Kidney (tissue), 14 donors: ENCODE data around the gene LAMB2. TPM values are rescaled to one million over a fixed set of nuclear protein-coding genes. Genes with fewer than 3 reads are reported as not detected.

Experiments used
- DNase-seq, 5 donors: peaks; one replicate each; pipeline ENCODE4 v3.0.0-alpha.2; 2013 to 2020
- FAIRE-seq: peaks from 2 replicates; lab custom pipeline; 2012; peaks lifted over from hg19 to GRCh38; lab: Jason Lieb, UNC
- H3K27ac ChIP-seq, 2 donors: one replicate each; pipeline ENCODE4 v1.7.0; 2013; ENCODE audit warnings: low read depth in 2 of 2, low read length in 2 of 2, inconsistent platforms in 1 of 2
- H3K27me3 ChIP-seq: one replicate; pipeline ENCODE4 v1.7.1; 2013; ENCODE audit warnings: low read length, inconsistent platforms; ENCODE audit not compliant: control insufficient read depth, insufficient read depth
- H3K36me3 ChIP-seq, 3 donors: one replicate each; pipeline versions ENCODE4 v1.7.0 to v1.7.1; 2013; ENCODE audit warnings: low read length in 3 of 3, control low read depth in 1 of 3, inconsistent platforms in 1 of 3; ENCODE audit not compliant: insufficient read depth in 3 of 3, control insufficient read depth in 2 of 3
- H3K4me1 ChIP-seq, 3 donors: one replicate each; pipeline versions ENCODE4 v1.7.0 to v1.7.1; 2013; ENCODE audit warnings: low read length in 3 of 3, inconsistent platforms in 1 of 3, low read depth in 1 of 3; ENCODE audit not compliant: control insufficient read depth in 2 of 3, insufficient read depth in 2 of 3
- H3K4me3 ChIP-seq, 3 donors: one replicate each; pipeline versions ENCODE4 v1.7.0 to v1.8.1; 2013; ENCODE audit warnings: low read length in 3 of 3, control low read depth in 1 of 3, inconsistent platforms in 1 of 3
- H3K9ac ChIP-seq, 3 donors: one replicate each; pipeline versions ENCODE4 v1.7.0 to v1.7.1; 2013; ENCODE audit warnings: low read length in 3 of 3, control low read depth in 1 of 3, inconsistent platforms in 1 of 3
- H3K9me3 ChIP-seq, 3 donors: one replicate each; pipeline versions ENCODE4 v1.7.0 to v1.7.1; 2013; ENCODE audit warnings: low read length in 3 of 3, control low read depth in 1 of 3, inconsistent platforms in 1 of 3; ENCODE audit not compliant: control insufficient read depth in 2 of 3, insufficient read depth in 1 of 3
- CTCF ChIP-seq: IDR thresholded peaks from 3 replicates; pipeline ENCODE4 v1.5.1; 2012; ENCODE audit warnings: mild to moderate bottlenecking, moderate library complexity, borderline replicate concordance; ENCODE audit not compliant: insufficient read depth; ENCODE audit errors: extremely low read depth
- intact Hi-C: fragments of 100-400 bp; cut with DNase I; formaldehyde crosslinking; loops from one replicate; pipeline ENCODE4 v1.11.1; 2022
- polyA plus RNA-seq: library from polyadenylated mRNA; stranded (reverse); fragments of 350-450 nt; fragmentation: Illumina TruSeq; extraction: RNeasy Lipid Tissue Mini Kit (QIAGEN cat#74804); gene quantifications from one replicate; pipeline ENCODE4 v1.2.3, GENCODE V29; 2014; ENCODE audit warnings: low read depth, low replicate concordance; ENCODE audit not compliant: insufficient read depth
- total RNA-seq: library from RNA; stranded (reverse); fragmentation: NEBNext Ultra II Directional; extraction: Animal tissue kit (Norgen Biotek cat#: 25700); gene quantifications from one replicate; pipeline ENCODE4 v1.2.1, GENCODE V29; 2021
- donor health status: control.
- donor health status: control.
- donor health status: control.
- donor health status: control.
- donor health status: control.
- donor health status: DM: yes; HTN: yes; CAD: no.
- donor health status: Normal renal cell carcinoma (clear cell type).

The LAMB2 gene
- total and polyA plus RNA-seq, 2 donors from 2014 or later, result 444 to 460 TPM

- DNase-seq, result peak; percentile 88 to 96 (median 93)
- peak overlapping the region; percentile 92 to 95 for H3K27ac ChIP-seq
- H3K36me3 ChIP-seq, result peaks cover 0 to 24% (median 9%) of the 10 kb centered on the region in 3 donors
- H3K4me3 ChIP-seq, result peak overlapping the region; percentile 86 to 95 (median 89)
- peaks cover 2 to 26% (median 19%) of the 10 kb centered on the region in 3 donors for H3K4me1 ChIP-seq
- no peak for FAIRE-seq
- TF ChIP-seq CTCF, result no peak
- no peaks in the 10 kb centered on the region for H3K9me3 ChIP-seq
- peak overlapping the region; percentile 64 to 74 (median 72) for H3K9ac ChIP-seq
- intact Hi-C loops, result no loop called here
- H3K27me3 ChIP-seq, result no peaks in the 10 kb centered on the region
These were observed 539 bp upstream of the LAMB2 start for GRCh38 chr3:49133226-49133951.

- DNase-seq (no peak), FAIRE-seq (no peak)
- Histone ChIP-seq H3K4me3 (peak overlapping the region; percentile 86 to 95 (median 89)), H3K36me3 (peaks cover 0 to 29% (median 11%) of the 10 kb centered on the region in 3 donors), H3K9me3 (no peaks in the 10 kb centered on the region), H3K27ac (peak overlapping the region; percentile 92 to 95), H3K9ac (peak overlapping the region; percentile 64 to 97 (median 88)), H3K4me1 (peaks cover 2 to 26% (median 19%) of the 10 kb centered on the region in 3 donors), H3K27me3 (no peaks in the 10 kb centered on the region)
- TF ChIP-seq CTCF, result no peak
- intact Hi-C loops, result no loop called here
These were observed 795 bp downstream of the LAMB2 start for GRCh38 chr3:49132073-49132436.

GRCh38 chr3:49131576-49131975 is 1.3 kb downstream of the LAMB2 start:
- FAIRE-seq (no peak), DNase-seq (no peak)
- H3K27ac ChIP-seq, result peak overlapping the region in 1 of 2 donors; percentile 92
- H3K9ac ChIP-seq, result peak overlapping the region in 1 of 3 donors; percentile 88
- TF ChIP-seq CTCF, result no peak
- no peaks in the 10 kb centered on the region for H3K27me3 ChIP-seq
- H3K4me3 ChIP-seq, result peak overlapping the region; percentile 86 to 95 (median 89)
- H3K36me3 ChIP-seq, result peaks cover 0 to 29% (median 11%) of the 10 kb centered on the region in 3 donors
- peaks cover 2 to 26% (median 19%) of the 10 kb centered on the region in 3 donors for H3K4me1 ChIP-seq
- no peaks in the 10 kb centered on the region for H3K9me3 ChIP-seq
- intact Hi-C loops, result no loop called here
